Measurements from ENCODE around the gene ZNF474. TPM values are rescaled to one million over a fixed set of nuclear protein-coding genes. Genes with fewer than 3 reads are reported as not detected.
"Not testable (repeated sequence)": the region's sequence is repeated elsewhere in the genome, so short reads cannot be mapped to it uniquely, and the experiment has no call there.

ZNF474 gene
- total and polyA plus RNA-seq, 12 donors, result 0.03 to 0.20 (median 0.19) TPM; not detected in 9

- Histone ChIP-seq H3K9me3 (no peaks in the 10 kb centered on the region), H3K36me3 (no peaks in the 10 kb centered on the region), H3K27me3 (no peaks in the 10 kb centered on the region), H3K4me3 (no peak overlapping the region), H3K27ac (peak overlapping the region in 4 of 10 donors; percentile 5 to 38 (median 27)), H3K4me1 (peaks cover 0 to 6% (median 0%) of the 10 kb centered on the region in 9 donors)
- DNase-seq (no peak), ATAC-seq (peak in 4 of 8 donors; percentile 33 to 71 (median 56))
- intact Hi-C loops (cut with DNase I), result loop anchor here in 1 of 10 donors (10.0 kb wide), 1 partner anchor 125 kb away; the partner anchor contains the start of gene SRFBP1
- TF ChIP-seq CTCF (IDR thresholded peaks at IDR 0.05), result no peak
- WGBS, 2 donors, result 46 to 54% methylated on average over 2 of the region's 2 CpGs
Measured at GRCh38 chr5:122089096-122090013, 40.0 kb upstream of the ZNF474 start.

GRCh38 chr5:122091936-122092600 lies 37.3 kb upstream of the ZNF474 start:
- no peak for ATAC-seq
- no peaks in the 10 kb centered on the region for H3K27me3 ChIP-seq
- intact Hi-C loops (cut with DNase I), result no loop called here
- no peak overlapping the region for H3K27ac ChIP-seq
- DNase-seq, result no peak
- H3K36me3 ChIP-seq, result no peaks in the 10 kb centered on the region
- peaks cover 0 to 6% (median 0%) of the 10 kb centered on the region in 9 donors for H3K4me1 ChIP-seq
- 48 to 51% methylated on average over 9 of the region's 9 CpGs for WGBS, 2 donors
- no peaks in the 10 kb centered on the region for H3K9me3 ChIP-seq
- no peak overlapping the region for H3K4me3 ChIP-seq
- peak in 7 of 9 donors; percentile 39 to 56 (median 40) for TF ChIP-seq CTCF (IDR thresholded peaks at IDR 0.05)

- H3K4me3 ChIP-seq, result no peak overlapping the region
- intact Hi-C loops (cut with DNase I), result no loop called here
- TF ChIP-seq CTCF (IDR thresholded peaks at IDR 0.05), result no peak
- no peaks in the 10 kb centered on the region for H3K36me3 ChIP-seq
- H3K27ac ChIP-seq, result no peak overlapping the region
- peaks cover 0 to 2% (median 0%) of the 10 kb centered on the region in 9 donors for H3K4me1 ChIP-seq
- ATAC-seq, result no peak
- DNase-seq, result no peak
- WGBS, 2 donors, result 78 to 84% methylated on average over 7 of the region's 7 CpGs
- no peaks in the 10 kb centered on the region for H3K27me3 ChIP-seq
- no peaks in the 10 kb centered on the region for H3K9me3 ChIP-seq
Measured at GRCh38 chr5:122093415-122094180, 35.7 kb upstream of the ZNF474 start.

- H3K4me3 ChIP-seq; ATAC-seq; H3K9me3 ChIP-seq; DNase-seq; intact Hi-C loops (cut with DNase I); H3K36me3 ChIP-seq; H3K27ac ChIP-seq; H3K27me3 ChIP-seq; H3K4me1 ChIP-seq: not testable (repeated sequence)
- 83 to 89% methylated on average over 5 of the region's 5 CpGs for WGBS, 2 donors
Measured at GRCh38 chr5:122094251-122094650, 35.1 kb upstream of the ZNF474 start.
